ENCODE measurements around the gene ANO2.

- no peak for TF ChIP-seq CTCF (IDR thresholded peaks at IDR 0.05)
- no peak for TF ChIP-seq POLR2A (IDR thresholded peaks at IDR 0.05)
Observed at GRCh38 chr12:5632453-5632852, 312.6 kb downstream of the ANO2 start.

All from uterus (tissue), 2 donors.